Neural cell (in vitro differentiated cells): ENCODE measurements around the gene GPC1. TPM values are rescaled to one million over a fixed set of nuclear protein-coding genes. Genes with fewer than 3 reads are reported as not detected.

Experiments
- H2AFZ ChIP-seq: fragments of 200-600, 300-800 bp; sonication (generic), shearing (Covaris generic); 2 replicates; pipeline ENCODE4 v1.6.0; 2014; ENCODE audit warnings: low read depth, mild to moderate bottlenecking, antibody characterized with exemption, low read length, moderate library complexity
- H3F3A ChIP-seq: fragments of 200-600 bp; shearing (Covaris generic); 2 replicates; pipeline ENCODE4 v1.6.1; 2016; ENCODE audit warnings: mild to moderate bottlenecking, moderate library complexity, mixed read lengths, antibody characterized with exemption, low read length; ENCODE audit not compliant: insufficient read depth, poor library complexity, severe bottlenecking
- H3K27ac ChIP-seq: fragments of 200-600, 300-800 bp; sonication (generic), shearing (Covaris generic); 2 replicates; pipeline ENCODE4 v1.5.1; 2014; ENCODE audit warnings: mild to moderate bottlenecking, low read length, moderate library complexity
- H3K27me3 ChIP-seq: fragments of 300-800, 200-600 bp; sonication (generic), shearing (Covaris generic); 2 replicates; pipeline ENCODE4 v1.6.0; 2014; ENCODE audit warnings: mild to moderate bottlenecking, low read depth, low read length, moderate library complexity; ENCODE audit not compliant: insufficient read depth
- H3K36me3 ChIP-seq: fragments of 300-800, 200-600 bp; sonication (generic), shearing (Covaris generic); 2 replicates; pipeline ENCODE4 v1.5.1; 2014; ENCODE audit warnings: mild to moderate bottlenecking, antibody characterized with exemption, low read length, moderate library complexity; ENCODE audit not compliant: insufficient read depth
- H3K4me2 ChIP-seq: fragments of 300-800, 200-600 bp; sonication (generic), shearing (Covaris generic); 2 replicates; pipeline ENCODE4 v1.6.0; 2014; ENCODE audit warnings: mild to moderate bottlenecking, low read length
- H3K4me3 ChIP-seq: fragments of 300-800, 200-600 bp; sonication (generic), shearing (Covaris generic); 2 replicates; pipeline ENCODE4 v1.5.1; 2014; ENCODE audit warnings: mild to moderate bottlenecking, low read length, moderate library complexity
- H3K79me2 ChIP-seq: fragments of 200-600 bp; shearing (Covaris generic); replicated peaks from 2 replicates; pipeline ENCODE4 v1.6.0; 2014; ENCODE audit warnings: mild to moderate bottlenecking, low read length, moderate library complexity; ENCODE audit not compliant: insufficient read depth
- H3K9ac ChIP-seq: fragments of 300-800, 200-600 bp; sonication (generic), shearing (Covaris generic); 2 replicates; pipeline ENCODE4 v1.6.1; 2016; ENCODE audit warnings: mild to moderate bottlenecking, low read length, mixed read lengths
- H3K9me2 ChIP-seq: fragments of 200-600 bp; shearing (Covaris generic); 2 replicates; pipeline ENCODE4 v1.6.1; 2016; ENCODE audit warnings: mild to moderate bottlenecking, low read length, mixed read lengths; ENCODE audit not compliant: insufficient read depth
- H3K9me3 ChIP-seq: fragments of 200-600, 300-800 bp; sonication (generic), shearing (Covaris generic); 2 replicates; pipeline ENCODE4 v1.6.1; 2016; ENCODE audit warnings: mild to moderate bottlenecking, mixed run types, low read length, moderate library complexity, mixed read lengths
- H4K20me1 ChIP-seq: fragments of 200-600 bp; shearing (Covaris generic); 2 replicates; pipeline ENCODE4 v1.6.1; 2016; ENCODE audit warnings: mild to moderate bottlenecking, mixed run types; ENCODE audit not compliant: insufficient read depth
- EP300 ChIP-seq: fragments of 450-650 bp; conservative IDR thresholded peaks from 2 replicates; pipeline ENCODE4 v1.6.1; 2014; ENCODE audit warnings: antibody characterized with exemption, mild to moderate bottlenecking, moderate library complexity; ENCODE audit not compliant: poor library complexity, severe bottlenecking
- EZH2 ChIP-seq: fragments of 200-600, 300-800 bp; shearing (Covaris generic), sonication (generic); IDR thresholded peaks from 2 replicates; pipeline ENCODE4 v1.6.1; 2014; ENCODE audit warnings: antibody characterized with exemption, low read length, borderline replicate concordance, mild to moderate bottlenecking; ENCODE audit not compliant: insufficient read depth, poor library complexity, severe bottlenecking
- MXI1 ChIP-seq: fragments of 450-650 bp; conservative IDR thresholded peaks from 2 replicates; pipeline ENCODE4 v1.6.1; 2014; ENCODE audit warnings: antibody characterized with exemption, mild to moderate bottlenecking; ENCODE audit not compliant: poor library complexity, severe bottlenecking
- POLR2AphosphoS5 ChIP-seq: IDR thresholded peaks from 2 replicates; pipeline ENCODE4 v1.6.1; 2012
- RAD21 ChIP-seq: fragments of 450-650 bp; conservative IDR thresholded peaks from 2 replicates; pipeline ENCODE4 v1.6.1; 2014; ENCODE audit warnings: antibody characterized with exemption, mild to moderate bottlenecking, moderate library complexity
- SMC3 ChIP-seq: fragments of 450-650 bp; conservative IDR thresholded peaks from 2 replicates; pipeline ENCODE4 v1.6.1; 2014; ENCODE audit warnings: antibody characterized with exemption, mild to moderate bottlenecking, moderate library complexity; ENCODE audit not compliant: poor library complexity
- TAF1 ChIP-seq: IDR thresholded peaks from 2 replicates; pipeline ENCODE4 v1.6.1; 2012; ENCODE audit warnings: low read depth
- polyA plus RNA-seq: library from polyadenylated mRNA; depleted of rRNA; stranded (reverse); fragments of >200 nt; gene quantifications from 2 replicates; pipeline ENCODE4 v1.2.3, GENCODE V29; 2014
- TF ChIP-seq, protein P1 (sequence below): fragments of 450-650 bp; IDR thresholded peaks from 2 replicates; pipeline ENCODE4 v1.5.1; 2014; ENCODE audit warnings: antibody characterized with exemption, mild to moderate bottlenecking, moderate library complexity; ENCODE audit not compliant: poor library complexity, severe bottlenecking
- TF ChIP-seq, protein P2 (sequence below): IDR thresholded peaks from 2 replicates; pipeline ENCODE4 v1.6.1; 2012; ENCODE audit warnings: borderline replicate concordance

Gene GPC1
- polyA plus RNA-seq, 1 donor from 2014 or later = 74.0 TPM

DNA sequence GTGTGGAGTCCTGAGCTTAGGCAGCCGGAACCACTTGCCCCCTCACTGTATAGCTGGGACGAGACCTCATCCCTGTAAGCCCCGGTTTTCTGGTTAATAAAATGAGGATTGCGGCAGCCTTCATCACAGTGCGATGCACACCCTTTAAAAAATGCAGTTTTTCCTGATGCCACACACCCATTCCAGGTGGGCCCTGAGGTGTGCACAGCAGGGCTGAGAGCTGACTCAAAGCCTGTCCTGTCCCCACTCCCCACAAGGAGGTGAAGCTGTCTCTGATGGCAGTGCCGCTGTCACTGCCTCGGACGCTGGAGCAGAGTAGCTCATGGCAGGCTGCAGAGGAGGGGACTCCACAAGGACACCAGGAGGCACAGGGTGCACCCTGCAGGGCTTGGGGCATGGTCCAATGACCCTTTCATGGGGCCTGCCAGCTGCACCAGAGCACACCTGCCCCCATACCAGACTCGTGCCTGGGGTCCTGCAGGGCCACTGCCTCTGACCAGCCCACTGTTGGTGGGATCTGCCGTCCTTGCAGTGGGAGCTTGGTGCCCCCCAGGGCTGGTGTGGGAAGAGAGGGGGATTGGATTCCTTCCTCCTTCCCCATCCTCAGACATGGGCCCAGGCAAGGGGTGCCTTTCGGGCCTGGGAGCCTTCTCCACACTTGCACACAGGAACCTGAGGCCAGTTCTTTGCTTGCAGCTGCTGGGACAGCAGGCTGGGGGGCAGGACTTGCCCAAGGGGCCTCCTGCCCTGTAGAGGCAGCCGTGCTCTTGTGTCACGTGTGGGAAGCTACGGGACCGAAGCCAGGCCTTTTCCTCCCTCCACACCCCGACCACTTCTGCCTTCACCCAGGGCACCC lies 22.8 kb downstream of the GPC1 start:
- H3K4me2 ChIP-seq = no peak overlapping the region
- H4K20me1 ChIP-seq = no peaks in the 10 kb centered on the region
- H3K4me3 ChIP-seq = no peak overlapping the region
- no peaks in the 10 kb centered on the region for H3K9me3 ChIP-seq
- H3K9me2 ChIP-seq = no peaks in the 10 kb centered on the region
- no peaks in the 10 kb centered on the region for H3F3A ChIP-seq
- H2AFZ ChIP-seq = no peak overlapping the region
- H3K79me2 ChIP-seq = peaks cover 32% of the 10 kb centered on the region
- TF ChIP-seq, protein P1, sequence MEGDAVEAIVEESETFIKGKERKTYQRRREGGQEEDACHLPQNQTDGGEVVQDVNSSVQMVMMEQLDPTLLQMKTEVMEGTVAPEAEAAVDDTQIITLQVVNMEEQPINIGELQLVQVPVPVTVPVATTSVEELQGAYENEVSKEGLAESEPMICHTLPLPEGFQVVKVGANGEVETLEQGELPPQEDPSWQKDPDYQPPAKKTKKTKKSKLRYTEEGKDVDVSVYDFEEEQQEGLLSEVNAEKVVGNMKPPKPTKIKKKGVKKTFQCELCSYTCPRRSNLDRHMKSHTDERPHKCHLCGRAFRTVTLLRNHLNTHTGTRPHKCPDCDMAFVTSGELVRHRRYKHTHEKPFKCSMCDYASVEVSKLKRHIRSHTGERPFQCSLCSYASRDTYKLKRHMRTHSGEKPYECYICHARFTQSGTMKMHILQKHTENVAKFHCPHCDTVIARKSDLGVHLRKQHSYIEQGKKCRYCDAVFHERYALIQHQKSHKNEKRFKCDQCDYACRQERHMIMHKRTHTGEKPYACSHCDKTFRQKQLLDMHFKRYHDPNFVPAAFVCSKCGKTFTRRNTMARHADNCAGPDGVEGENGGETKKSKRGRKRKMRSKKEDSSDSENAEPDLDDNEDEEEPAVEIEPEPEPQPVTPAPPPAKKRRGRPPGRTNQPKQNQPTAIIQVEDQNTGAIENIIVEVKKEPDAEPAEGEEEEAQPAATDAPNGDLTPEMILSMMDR = no peak
- TF ChIP-seq POLR2AphosphoS5 = peak; percentile 9
- no peaks in the 10 kb centered on the region for H3K36me3 ChIP-seq
- H3K9ac ChIP-seq = no peak overlapping the region
- no peaks in the 10 kb centered on the region for H3K27me3 ChIP-seq
- no peak overlapping the region for H3K27ac ChIP-seq

DNA sequence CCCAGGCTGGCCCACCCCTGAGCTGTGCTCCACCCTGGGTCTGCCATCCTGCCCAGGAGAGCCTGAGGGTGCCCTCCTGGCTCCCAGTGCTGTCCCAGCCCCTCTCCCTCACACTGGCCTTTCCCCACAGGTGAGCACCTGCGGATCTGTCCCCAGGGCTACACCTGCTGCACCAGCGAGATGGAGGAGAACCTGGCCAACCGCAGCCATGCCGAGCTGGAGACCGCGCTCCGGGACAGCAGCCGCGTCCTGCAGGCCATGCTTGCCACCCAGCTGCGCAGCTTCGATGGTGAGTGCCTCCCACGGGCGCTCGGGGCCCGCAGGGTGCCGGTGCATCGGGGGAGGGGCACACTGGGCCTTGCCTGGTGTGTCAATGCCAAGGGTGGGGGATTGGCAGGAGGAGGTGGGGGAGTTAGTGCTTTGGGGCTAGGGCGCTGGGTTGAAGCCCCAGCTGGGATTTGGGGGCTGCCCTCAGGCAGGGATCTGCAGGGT lies 23.5 kb downstream of the GPC1 start:
- Histone ChIP-seq H3K9me2 (no peaks in the 10 kb centered on the region), H3K9ac (no peak overlapping the region), H3K27me3 (no peaks in the 10 kb centered on the region), H3K79me2 (peaks cover 30% of the 10 kb centered on the region), H3K4me2 (no peak overlapping the region), H3K27ac (no peak overlapping the region), H3K9me3 (no peaks in the 10 kb centered on the region), H2AFZ (no peak overlapping the region), H3K4me3 (no peak overlapping the region), H3F3A (no peaks in the 10 kb centered on the region), H4K20me1 (no peaks in the 10 kb centered on the region), H3K36me3 (peaks cover 3% of the 10 kb centered on the region)
- TF ChIP-seq MXI1 = no peak

DNA sequence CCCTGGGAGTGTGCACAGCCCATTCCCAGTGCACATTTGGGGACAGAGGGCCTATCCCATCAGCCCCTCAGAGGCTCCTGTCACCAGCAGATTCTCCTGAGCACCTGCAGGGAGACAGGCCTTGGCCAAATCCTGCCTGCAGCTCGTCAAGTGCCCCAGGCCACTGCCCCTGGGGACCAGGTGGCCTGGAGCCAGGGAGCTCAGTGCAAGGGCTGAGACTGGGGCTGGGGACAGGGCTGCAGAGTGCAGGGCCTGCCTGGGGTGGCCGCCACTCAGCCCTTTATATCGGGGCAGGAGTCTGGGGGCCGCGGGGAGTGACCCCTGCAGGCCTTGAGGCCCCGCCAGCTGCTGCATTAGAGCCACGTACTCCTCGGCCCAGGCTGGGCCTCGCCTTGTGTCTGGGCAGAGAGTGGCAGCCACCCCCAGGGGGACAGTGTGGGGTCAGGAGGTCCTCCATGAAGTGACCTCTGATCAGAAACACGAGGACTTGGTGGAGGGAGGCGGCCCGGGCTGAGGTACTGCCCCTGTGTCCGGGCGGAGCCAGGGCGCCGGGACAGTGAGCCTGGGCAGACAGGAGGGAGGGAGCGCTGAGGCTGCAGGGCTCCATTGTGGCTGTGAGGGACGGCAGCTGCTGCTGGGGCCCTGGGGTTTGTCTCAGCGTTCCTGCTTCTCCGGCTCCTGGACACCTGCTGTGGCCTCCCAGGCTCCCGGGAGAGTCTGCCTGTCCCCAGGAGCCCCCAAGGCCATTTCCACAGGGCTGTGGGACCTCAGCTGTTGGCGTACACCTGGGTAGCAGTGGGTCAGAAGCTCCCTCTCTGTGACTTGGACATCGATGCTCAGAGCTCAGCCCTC lies 24.2 kb downstream of the GPC1 start:
- Histone ChIP-seq H3K9me3 (no peaks in the 10 kb centered on the region), H3K9ac (no peak overlapping the region), H4K20me1 (no peaks in the 10 kb centered on the region)

More for the DNA sequence above, 24.2 kb downstream of the GPC1 start:
- Histone ChIP-seq H3K27ac (no peak overlapping the region), H3K27me3 (no peaks in the 10 kb centered on the region), H2AFZ (no peak overlapping the region), H3K36me3 (peaks cover 8% of the 10 kb centered on the region), H3K79me2 (peaks cover 23% of the 10 kb centered on the region), H3F3A (no peaks in the 10 kb centered on the region), H3K9me2 (no peaks in the 10 kb centered on the region), H3K4me2 (no peak overlapping the region), H3K4me3 (no peak overlapping the region)
- TF ChIP-seq, protein P2, sequence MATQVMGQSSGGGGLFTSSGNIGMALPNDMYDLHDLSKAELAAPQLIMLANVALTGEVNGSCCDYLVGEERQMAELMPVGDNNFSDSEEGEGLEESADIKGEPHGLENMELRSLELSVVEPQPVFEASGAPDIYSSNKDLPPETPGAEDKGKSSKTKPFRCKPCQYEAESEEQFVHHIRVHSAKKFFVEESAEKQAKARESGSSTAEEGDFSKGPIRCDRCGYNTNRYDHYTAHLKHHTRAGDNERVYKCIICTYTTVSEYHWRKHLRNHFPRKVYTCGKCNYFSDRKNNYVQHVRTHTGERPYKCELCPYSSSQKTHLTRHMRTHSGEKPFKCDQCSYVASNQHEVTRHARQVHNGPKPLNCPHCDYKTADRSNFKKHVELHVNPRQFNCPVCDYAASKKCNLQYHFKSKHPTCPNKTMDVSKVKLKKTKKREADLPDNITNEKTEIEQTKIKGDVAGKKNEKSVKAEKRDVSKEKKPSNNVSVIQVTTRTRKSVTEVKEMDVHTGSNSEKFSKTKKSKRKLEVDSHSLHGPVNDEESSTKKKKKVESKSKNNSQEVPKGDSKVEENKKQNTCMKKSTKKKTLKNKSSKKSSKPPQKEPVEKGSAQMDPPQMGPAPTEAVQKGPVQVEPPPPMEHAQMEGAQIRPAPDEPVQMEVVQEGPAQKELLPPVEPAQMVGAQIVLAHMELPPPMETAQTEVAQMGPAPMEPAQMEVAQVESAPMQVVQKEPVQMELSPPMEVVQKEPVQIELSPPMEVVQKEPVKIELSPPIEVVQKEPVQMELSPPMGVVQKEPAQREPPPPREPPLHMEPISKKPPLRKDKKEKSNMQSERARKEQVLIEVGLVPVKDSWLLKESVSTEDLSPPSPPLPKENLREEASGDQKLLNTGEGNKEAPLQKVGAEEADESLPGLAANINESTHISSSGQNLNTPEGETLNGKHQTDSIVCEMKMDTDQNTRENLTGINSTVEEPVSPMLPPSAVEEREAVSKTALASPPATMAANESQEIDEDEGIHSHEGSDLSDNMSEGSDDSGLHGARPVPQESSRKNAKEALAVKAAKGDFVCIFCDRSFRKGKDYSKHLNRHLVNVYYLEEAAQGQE = no peak
- no peak for TF ChIP-seq EZH2
- no peak for TF ChIP-seq TAF1
- no peak for TF ChIP-seq SMC3
- no peak for TF ChIP-seq MXI1
- no peak for TF ChIP-seq RAD21
- TF ChIP-seq, protein P1 = no peak
- no peak for TF ChIP-seq POLR2AphosphoS5
- TF ChIP-seq EP300 = no peak
